IPS-NIHi7 (cell line): ENCODE data around the gene CIBAR2.

Experiments used
- DNase-seq: peaks from one replicate; pipeline ENCODE4 v3.0.0; 2012; ENCODE audit warnings: mixed read lengths; ENCODE audit errors: extremely low spot score

The CIBAR2 gene

GRCh38 chr16:85144026-85144915 lies 32.0 kb upstream of the CIBAR2 start:
- DNase-seq, result no peak

DNA sequence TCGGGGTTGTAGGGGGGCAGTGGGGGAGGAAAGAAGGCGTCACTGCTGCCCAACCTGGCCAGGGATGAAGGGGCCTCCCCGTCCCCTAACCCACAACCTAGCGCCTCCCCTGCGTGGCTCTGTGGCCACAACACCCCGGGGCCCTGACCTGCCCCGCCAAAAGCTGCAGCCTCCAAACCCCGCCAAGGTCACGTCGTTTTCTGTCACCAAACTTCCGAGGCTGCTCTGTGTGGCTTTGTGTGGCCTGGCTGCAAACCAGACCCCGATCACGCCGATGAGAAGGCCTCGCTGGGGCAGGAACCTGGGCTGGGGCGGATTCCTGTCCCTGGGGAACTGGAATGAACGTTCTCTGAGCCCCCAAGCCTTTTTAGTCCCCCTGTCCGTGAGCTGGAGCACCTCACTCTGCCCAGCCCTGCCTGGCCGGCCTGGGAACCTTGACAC lies 30.5 kb upstream of the CIBAR2 start:
- no peak for DNase-seq

GRCh38 chr16:85142129-85142513 lies 29.8 kb upstream of the CIBAR2 start:
- no peak for DNase-seq

DNA sequence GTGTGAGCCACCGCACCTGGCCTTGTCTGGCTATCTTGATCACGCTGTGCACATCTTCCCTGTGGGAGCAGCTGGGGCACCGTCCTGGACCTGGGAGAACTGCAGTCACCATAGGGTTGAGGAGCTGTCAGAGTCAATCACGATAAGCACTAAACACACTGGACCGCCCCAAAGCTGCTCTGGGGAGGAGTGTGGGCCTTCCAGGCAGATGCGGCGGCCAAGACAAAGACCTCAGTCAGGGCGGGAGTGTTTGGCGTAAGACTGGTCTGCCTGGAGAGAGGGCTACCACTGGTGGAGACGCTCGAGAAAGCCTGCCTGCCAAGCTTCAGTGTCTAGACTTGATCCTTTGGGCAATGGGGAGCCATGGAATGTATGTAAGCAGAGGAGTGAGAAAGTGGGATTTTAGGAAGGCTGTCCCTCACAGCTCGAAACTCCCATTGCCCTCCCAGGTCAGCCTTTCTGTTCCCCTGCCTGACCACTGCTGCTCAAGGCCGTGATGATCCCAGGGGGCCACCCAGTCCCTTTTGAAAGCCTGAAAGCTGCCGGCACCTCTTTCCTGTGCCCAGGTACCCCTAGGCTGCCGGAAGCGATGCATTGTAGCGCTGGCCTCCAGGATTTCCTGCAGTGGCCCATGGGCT lies 29.3 kb upstream of the CIBAR2 start:
- DNase-seq, result no peak

DNA sequence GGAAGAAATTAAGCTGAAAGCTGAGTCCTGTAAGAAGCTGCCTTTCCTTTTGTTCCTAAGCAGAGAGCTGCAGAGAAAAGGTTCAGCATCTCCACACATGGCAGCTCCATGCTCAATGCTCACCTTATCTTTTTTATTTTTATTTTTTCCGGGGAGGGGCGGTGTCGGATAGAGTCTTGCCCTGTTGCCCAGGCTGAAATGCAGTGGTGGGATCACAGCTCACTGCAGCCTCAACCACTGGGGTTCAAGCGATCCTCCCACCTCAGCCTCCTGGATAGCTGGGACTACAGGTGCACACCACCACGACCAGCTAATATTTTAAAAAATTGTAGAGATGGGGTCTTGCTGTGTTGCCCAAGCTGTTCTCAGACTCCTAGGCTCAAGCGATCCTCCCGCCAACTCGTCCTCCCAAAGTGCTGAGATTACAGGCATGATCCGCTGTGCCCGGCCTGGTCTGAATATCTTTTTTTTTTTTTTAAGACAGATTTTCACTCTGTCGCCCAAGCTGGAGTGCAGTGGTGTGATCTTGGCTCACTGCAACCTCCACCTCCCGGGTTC lies 28.3 kb upstream of the CIBAR2 start:
- no peak for DNase-seq

- DNase-seq, result no peak
Observed at GRCh38 chr16:85139881-85140339, 27.6 kb upstream of the CIBAR2 start.

GRCh38 chr16:85138825-85139627 lies 26.8 kb upstream of the CIBAR2 start:
- DNase-seq, result no peak

DNA sequence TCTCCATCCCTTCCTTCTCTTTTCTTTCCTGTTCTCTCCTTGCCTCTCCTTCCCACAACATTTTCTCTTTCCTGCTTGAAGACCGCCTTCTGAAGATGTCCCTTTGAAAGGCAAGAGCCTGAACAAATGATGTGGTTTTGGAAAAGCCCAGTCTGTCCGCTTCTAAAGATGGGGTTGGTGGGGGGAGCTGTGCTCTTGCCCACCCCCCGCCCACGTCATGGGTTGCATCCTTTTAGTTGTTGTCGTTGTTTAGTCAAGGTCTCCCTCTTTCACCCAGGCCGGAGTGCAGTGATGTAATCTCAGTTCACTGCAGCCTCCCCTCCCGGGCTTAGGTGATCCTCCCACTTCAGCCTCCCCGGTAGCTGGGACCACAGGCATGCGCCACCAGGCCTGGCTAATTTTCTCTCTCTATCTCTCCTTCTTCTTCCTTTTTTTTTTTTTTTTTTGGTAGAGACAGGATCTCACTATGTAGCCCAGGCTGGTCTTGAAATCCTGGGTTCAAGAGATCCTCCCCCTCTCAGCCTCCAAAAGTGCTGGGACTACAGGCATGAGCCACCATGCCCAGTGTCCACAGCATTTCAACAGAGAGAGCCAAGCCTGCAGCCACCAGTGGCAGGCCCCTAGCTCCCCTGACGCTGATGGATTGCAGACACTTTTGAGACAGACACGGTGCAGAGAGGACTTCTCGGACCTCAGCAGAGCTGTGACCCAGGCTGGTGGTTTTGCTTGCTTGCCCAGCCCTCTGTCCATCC lies 26.0 kb upstream of the CIBAR2 start:
- DNase-seq, result no peak

DNA sequence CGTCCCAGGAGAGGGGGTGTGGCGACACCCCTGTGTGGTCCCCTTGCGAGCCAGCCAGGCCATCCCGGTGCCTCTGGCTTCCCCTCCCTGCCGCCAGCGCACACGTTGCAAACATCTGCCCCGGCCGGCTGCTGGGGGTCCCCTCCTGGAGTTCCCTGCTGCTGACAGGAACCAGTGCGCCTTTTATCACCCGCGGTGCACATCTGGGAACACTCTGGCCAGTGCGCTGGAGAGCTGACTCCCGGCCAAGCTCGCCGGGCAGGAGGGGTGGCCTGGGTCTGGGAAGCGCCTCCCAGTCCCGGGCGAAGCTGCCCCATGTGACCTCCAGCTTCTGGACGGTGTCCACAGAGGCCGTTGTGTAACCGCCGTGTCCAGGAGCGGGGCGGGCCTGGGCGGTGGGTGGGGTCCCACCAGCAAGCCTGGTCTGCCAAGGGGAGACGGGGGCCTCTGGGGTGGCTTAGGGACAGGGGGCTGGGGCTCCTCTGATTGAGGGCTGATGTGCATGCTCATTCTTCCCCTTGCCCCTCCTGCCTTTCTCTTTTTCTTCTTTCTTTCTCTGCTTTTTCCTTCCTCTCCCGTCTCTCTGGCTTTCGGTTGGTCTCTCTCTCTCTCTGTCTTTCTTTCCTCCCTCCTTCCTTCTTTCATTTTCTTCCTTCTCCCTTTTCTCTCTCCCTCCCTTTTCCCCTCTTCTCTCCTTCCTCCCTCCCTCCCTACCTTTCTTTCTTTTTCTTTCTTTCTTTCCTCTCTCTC lies 25.2 kb upstream of the CIBAR2 start:
- DNase-seq, result no peak

GRCh38 chr16:85136702-85137322 lies 24.5 kb upstream of the CIBAR2 start:
- no peak for DNase-seq

GRCh38 chr16:85136213-85136701 lies 24.0 kb upstream of the CIBAR2 start:
- DNase-seq, result no peak

- DNase-seq, result no peak
Observed at GRCh38 chr16:85134789-85135142, 22.5 kb upstream of the CIBAR2 start.

- DNase-seq, result no peak
Observed at GRCh38 chr16:85134076-85134788, 22.0 kb upstream of the CIBAR2 start.

- DNase-seq, result no peak
Observed at GRCh38 chr16:85133290-85133599, 21.0 kb upstream of the CIBAR2 start.

- DNase-seq, result no peak
Observed at GRCh38 chr16:85132456-85133289, 20.4 kb upstream of the CIBAR2 start.

- no peak for DNase-seq
Observed at GRCh38 chr16:85130705-85131028, 18.4 kb upstream of the CIBAR2 start.

- no peak for DNase-seq
Observed at GRCh38 chr16:85129876-85130704, 17.8 kb upstream of the CIBAR2 start.
